Measurements from ENCODE around the gene TET2.

DNA sequence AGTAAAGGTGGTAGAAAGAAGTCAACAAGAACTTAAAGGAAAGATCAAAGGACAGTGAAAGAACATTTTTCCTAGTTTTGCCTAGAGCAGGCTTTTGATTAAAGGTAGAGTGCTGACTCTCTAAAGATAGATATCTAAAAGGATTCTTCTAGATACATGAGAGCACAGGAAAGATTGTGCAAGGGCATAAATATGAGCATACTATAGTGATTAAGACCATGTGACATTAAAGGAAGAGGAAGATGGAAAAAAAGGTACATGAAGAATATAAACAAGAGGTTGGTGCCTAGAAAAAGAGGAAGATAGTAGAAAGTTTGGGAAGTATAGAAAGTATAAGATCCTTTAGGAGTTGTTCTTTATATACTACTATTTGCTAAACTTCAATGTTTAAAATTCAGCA is 26.1 kb upstream of the TET2 start:
- TF ChIP-seq ZNF274 (IDR thresholded peaks at IDR 0.05; ENCODE audit: low read depth, low read length): no peak
- no peak for TF ChIP-seq YY1 (IDR thresholded peaks at IDR 0.05; ENCODE audit: insufficient read depth, insufficient read length)
